Caco-2 (cell line): ENCODE results near the gene CDH13. TPM values are rescaled to one million over a fixed set of nuclear protein-coding genes. Genes with fewer than 3 reads are reported as not detected.

Source experiments
- BruUV-seq: library from RNA; stranded (reverse); fragments of 400-500 nt; replicated peaks from 2 replicates; lab custom pipeline; 2021; lab: Mats Ljungman, UMichigan
- CTCF ChIA-PET: fragments of 300-600 bp; sonication (Branson Sonifier 250); formaldehyde crosslinking; loops from one replicate; lab custom pipeline; 2022; ENCODE audit warnings: antibody characterized with exemption; lab: Charles Lee
- POLR2A ChIA-PET: fragments of 300-600 bp; sonication (Branson Sonifier 250); formaldehyde crosslinking; loops from one replicate; lab custom pipeline; 2022; ENCODE audit warnings: antibody characterized with exemption; lab: Charles Lee
- DNase-seq, 2 experiments: peaks; one replicate each; pipeline versions ENCODE4 v3.0.0 to v3.0.0-alpha.2; 2020 to 2022
- H3K27me3 ChIP-seq: replicated peaks from 2 replicates; pipeline ENCODE4 v1.6.0; 2011; ENCODE audit warnings: low read length; ENCODE audit not compliant: control insufficient read depth, insufficient read depth
- H3K36me3 ChIP-seq: 2 replicates; pipeline ENCODE4 v1.5.1; 2011; ENCODE audit warnings: low read length; ENCODE audit not compliant: control insufficient read depth, insufficient read depth
- H3K4me1 ChIP-seq: fragments of 250-450 bp; sonication (Bioruptor Pico); 2 replicates; pipeline ENCODE4 v1.5.1; 2020; ENCODE audit warnings: mild to moderate bottlenecking
- H3K4me3 ChIP-seq: 2 replicates; pipeline ENCODE4 v1.5.1; 2011; ENCODE audit warnings: low read depth, mild to moderate bottlenecking, control low read depth, low read length
- H3K9me3 ChIP-seq: fragments of 250-450 bp; sonication (Bioruptor Pico); 2 replicates; pipeline ENCODE4 v1.5.1; 2020; ENCODE audit warnings: mild to moderate bottlenecking, moderate library complexity
- H3K27ac Mint-ChIP-seq: one replicate; pipeline ENCODE4 v1.8.0; 2022; ENCODE audit warnings: mixed read lengths; ENCODE audit not compliant: unreplicated experiment
- H3K27me3 Mint-ChIP-seq: one replicate; pipeline ENCODE4 v1.8.0; 2022; ENCODE audit warnings: mixed read lengths; ENCODE audit not compliant: insufficient read depth, unreplicated experiment
- H3K36me3 Mint-ChIP-seq: one replicate; pipeline ENCODE4 v1.8.0; 2022; ENCODE audit warnings: mild to moderate bottlenecking, mixed read lengths; ENCODE audit not compliant: insufficient read depth, unreplicated experiment
- H3K4me1 Mint-ChIP-seq: one replicate; pipeline ENCODE4 v1.8.0; 2022; ENCODE audit warnings: low read depth, mixed read lengths; ENCODE audit not compliant: unreplicated experiment
- H3K4me3 Mint-ChIP-seq: one replicate; pipeline ENCODE4 v1.8.0; 2022; ENCODE audit warnings: mild to moderate bottlenecking, moderate library complexity, mixed read lengths; ENCODE audit not compliant: unreplicated experiment
- H3K9me3 Mint-ChIP-seq: one replicate; pipeline ENCODE4 v1.8.0; 2022; ENCODE audit warnings: mixed read lengths; ENCODE audit not compliant: unreplicated experiment
- CTCF ChIP-seq, 2 experiments: fragments of 200-600 bp in 1 of 2; IDR thresholded peaks; 1 replicate in 1 of 2; 2 replicates in 1 of 2; pipeline versions ENCODE4 v1.5.1 to v1.8.0; 2011 to 2022; ENCODE audit warnings: antibody characterized with exemption in 1 of 2, control low read depth in 1 of 2, inconsistent platforms in 1 of 2, low read depth in 1 of 2, low read length in 1 of 2, mild to moderate bottlenecking in 1 of 2, moderate library complexity in 1 of 2; ENCODE audit not compliant: insufficient read depth in 1 of 2, severe bottlenecking in 1 of 2, unreplicated experiment in 1 of 2
- intact Hi-C: fragments of 100-400 bp; cut with micrococcal nuclease; formaldehyde crosslinking; loops from one replicate; pipeline ENCODE4 v1.10.0; 2022; ENCODE audit not compliant: unreplicated experiment
- total RNA-seq: library from RNA; stranded (reverse); gene quantifications from 2 replicates; pipeline ENCODE4 v1.2.3, GENCODE V29; 2022

CDH13 gene
- total RNA-seq, 1 experiment from 2014 or later, result 2.2 TPM

GRCh38 chr16:83355570-83356218, 728.9 kb downstream of the CDH13 start:
- POLR2A ChIA-PET, result no interaction called here
- Histone ChIP-seq H3K9me3 (no peaks in the 10 kb centered on the region), H3K27me3 (no peaks in the 10 kb centered on the region), H3K36me3 (no peaks in the 10 kb centered on the region), H3K4me3 (no peak overlapping the region), H3K4me1 (no peaks in the 10 kb centered on the region)
- Mint-ChIP-seq H3K4me1 (no peaks in the 10 kb centered on the region), H3K36me3 (no peaks in the 10 kb centered on the region), H3K27ac (no peak overlapping the region), H3K9me3 (no peaks in the 10 kb centered on the region), H3K4me3 (no peak overlapping the region), H3K27me3 (peaks cover 8% of the 10 kb centered on the region)
- no TSS peak for BruUV-seq
- no peak for TF ChIP-seq CTCF (IDR thresholded peaks at IDR 0.05; ENCODE audit: insufficient read depth in 1 of 2, low read depth in 1 of 2, low read length in 1 of 2, severe bottlenecking in 1 of 2, unreplicated experiment in 1 of 2)
- no peak for DNase-seq
- intact Hi-C loops, result no loop called here
- CTCF ChIA-PET, result interaction anchor here (0.7 to 2.3 kb wide), 3 partner anchors 18 to 155 kb away, joined by 3 to 9 read pairs (median 6); no protein-coding TSS in a partner anchor

- TF ChIP-seq CTCF (IDR thresholded peaks at IDR 0.05; ENCODE audit: insufficient read depth in 1 of 2, low read depth in 1 of 2, low read length in 1 of 2, severe bottlenecking in 1 of 2, unreplicated experiment in 1 of 2), result peak; percentile 53 to 77
- no peak overlapping the region for H3K27ac Mint-ChIP-seq
Observed at GRCh38 chr16:83356266-83356665, 729.5 kb downstream of the CDH13 start.

GRCh38 chr16:83356986-83357385, 730.2 kb downstream of the CDH13 start:
- no peaks in the 10 kb centered on the region for H3K4me1 Mint-ChIP-seq
- POLR2A ChIA-PET, result no interaction called here
- intact Hi-C loops, result no loop called here

More at GRCh38 chr16:83356266-83356665, 729.5 kb downstream of the CDH13 start:
- Histone ChIP-seq H3K27me3 (no peaks in the 10 kb centered on the region), H3K4me1 (no peaks in the 10 kb centered on the region), H3K36me3 (no peaks in the 10 kb centered on the region), H3K4me3 (no peak overlapping the region), H3K9me3 (no peaks in the 10 kb centered on the region)
- Mint-ChIP-seq H3K9me3 (no peaks in the 10 kb centered on the region), H3K36me3 (no peaks in the 10 kb centered on the region), H3K27me3 (peaks cover 11% of the 10 kb centered on the region), H3K4me1 (no peaks in the 10 kb centered on the region), H3K4me3 (no peak overlapping the region)
- no TSS peak for BruUV-seq
- DNase-seq, result peak; percentile 47 to 64
- ChIA-PET CTCF (interaction anchor here (0.7 to 2.3 kb wide), 3 partner anchors 18 to 156 kb away, joined by 3 to 9 read pairs (median 6); no protein-coding TSS in a partner anchor), POLR2A (no interaction called here)
- intact Hi-C loops, result no loop called here

More at GRCh38 chr16:83356986-83357385, 730.2 kb downstream of the CDH13 start:
- no peak for DNase-seq
- CTCF ChIA-PET, result interaction anchor here (1.4 to 2.3 kb wide), 2 partner anchors 112 to 157 kb away, joined by 3 to 9 read pairs; no protein-coding TSS in a partner anchor
- no peak overlapping the region for H3K4me3 Mint-ChIP-seq
- H3K9me3 ChIP-seq, result no peaks in the 10 kb centered on the region
- no peaks in the 10 kb centered on the region for H3K9me3 Mint-ChIP-seq
- no peak overlapping the region for H3K27ac Mint-ChIP-seq
- H3K27me3 ChIP-seq, result no peaks in the 10 kb centered on the region
- H3K27me3 Mint-ChIP-seq, result peaks cover 12% of the 10 kb centered on the region
- BruUV-seq, result no TSS peak
- H3K36me3 Mint-ChIP-seq, result no peaks in the 10 kb centered on the region
- no peaks in the 10 kb centered on the region for H3K36me3 ChIP-seq
- TF ChIP-seq CTCF (IDR thresholded peaks at IDR 0.05; ENCODE audit: insufficient read depth in 1 of 2, low read depth in 1 of 2, low read length in 1 of 2, severe bottlenecking in 1 of 2, unreplicated experiment in 1 of 2), result no peak
- H3K4me3 ChIP-seq, result no peak overlapping the region
- no peaks in the 10 kb centered on the region for H3K4me1 ChIP-seq
